GM21515 (cell line): ENCODE results near the gene NFE2.
"Not testable (repeated sequence)": the region's sequence is repeated elsewhere in the genome, so short reads cannot be mapped to it uniquely, and the experiment has no call there.

Source experiments
- ATAC-seq: cut with Tn5 transposase; IDR thresholded peaks from one replicate; pipeline ENCODE4 v1.9.1; 2021; ENCODE audit not compliant: unreplicated experiment

Gene NFE2

DNA sequence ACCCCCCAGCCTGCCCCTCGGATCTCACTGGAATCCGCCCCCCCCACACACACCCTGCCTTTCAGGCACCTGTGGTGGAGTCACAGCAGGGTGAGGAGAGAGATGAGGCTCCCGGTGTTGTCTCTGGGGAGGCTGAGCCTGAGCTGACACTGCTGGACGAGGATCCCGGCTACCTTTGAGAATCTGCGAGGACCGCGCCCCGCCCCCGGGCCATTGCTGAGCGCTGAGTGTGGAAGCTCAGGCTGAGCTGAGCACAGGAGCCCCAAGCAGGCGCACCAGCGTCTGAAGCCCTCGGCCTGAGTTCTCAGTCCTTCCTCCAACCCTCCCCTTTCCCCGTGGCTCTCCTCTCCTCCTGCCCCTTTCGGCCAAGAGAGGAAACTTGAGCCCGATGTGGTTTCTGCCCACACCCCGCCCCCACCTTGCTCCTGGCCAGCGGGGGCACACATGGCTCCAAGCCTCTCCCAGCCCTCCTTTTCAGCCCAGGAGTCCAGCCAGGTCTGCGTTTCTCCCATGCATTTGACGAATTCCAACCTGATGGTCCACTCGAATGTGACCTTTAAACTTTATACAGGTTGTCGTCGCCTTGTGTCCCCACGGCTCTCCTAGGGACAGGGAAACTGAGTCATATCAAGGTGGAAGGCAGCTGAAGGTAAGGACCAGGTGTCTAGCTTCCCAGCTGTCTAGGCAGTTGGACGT is at the start of gene NFE2:
Gene NFE2, minus strand, starts transcription at position 284 of the 696 bp plus-strand sequence. CDS start 5,767 bp downstream, outside the sequence.
- ATAC-seq, result no peak

DNA sequence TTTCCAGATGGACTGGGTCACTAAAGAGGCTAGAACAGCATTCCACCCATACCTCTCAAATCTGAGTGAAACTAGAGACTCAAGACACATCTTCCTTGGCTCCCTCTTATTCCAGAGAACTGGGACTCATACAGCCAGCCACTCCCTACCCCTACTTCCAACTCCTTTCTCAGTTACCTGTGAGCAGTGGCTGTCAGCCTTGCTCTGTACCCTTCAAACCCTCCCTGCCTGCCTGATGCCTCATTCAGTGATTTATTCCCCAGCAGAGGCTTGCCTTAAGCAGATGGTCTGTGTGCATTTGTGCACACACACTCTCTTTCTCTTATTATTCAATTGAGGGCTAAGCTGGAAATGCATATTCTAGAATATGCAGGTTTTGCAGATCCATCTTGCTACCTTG is 48.9 kb upstream of the NFE2 start:
- ATAC-seq, result no peak

DNA sequence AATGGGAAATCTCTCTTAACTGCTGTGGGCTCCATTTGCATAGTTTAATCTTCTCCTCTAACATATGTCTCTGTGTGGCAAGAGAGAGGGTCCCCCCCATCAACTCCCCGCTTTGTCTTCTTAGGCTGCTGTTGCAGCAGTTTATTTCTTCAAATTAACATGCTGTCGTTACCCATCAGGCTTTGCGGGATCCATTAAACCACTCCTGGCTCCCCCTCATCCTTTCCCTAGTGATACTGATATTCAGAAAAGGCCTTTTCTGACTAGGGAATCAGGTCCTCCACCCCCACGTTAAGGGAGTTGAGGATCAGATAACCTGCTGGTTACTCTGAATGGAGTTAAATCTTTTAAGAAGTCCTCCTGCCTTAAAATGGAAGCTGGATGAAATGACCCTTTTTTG is 48.2 kb upstream of the NFE2 start:
- no peak for ATAC-seq

DNA sequence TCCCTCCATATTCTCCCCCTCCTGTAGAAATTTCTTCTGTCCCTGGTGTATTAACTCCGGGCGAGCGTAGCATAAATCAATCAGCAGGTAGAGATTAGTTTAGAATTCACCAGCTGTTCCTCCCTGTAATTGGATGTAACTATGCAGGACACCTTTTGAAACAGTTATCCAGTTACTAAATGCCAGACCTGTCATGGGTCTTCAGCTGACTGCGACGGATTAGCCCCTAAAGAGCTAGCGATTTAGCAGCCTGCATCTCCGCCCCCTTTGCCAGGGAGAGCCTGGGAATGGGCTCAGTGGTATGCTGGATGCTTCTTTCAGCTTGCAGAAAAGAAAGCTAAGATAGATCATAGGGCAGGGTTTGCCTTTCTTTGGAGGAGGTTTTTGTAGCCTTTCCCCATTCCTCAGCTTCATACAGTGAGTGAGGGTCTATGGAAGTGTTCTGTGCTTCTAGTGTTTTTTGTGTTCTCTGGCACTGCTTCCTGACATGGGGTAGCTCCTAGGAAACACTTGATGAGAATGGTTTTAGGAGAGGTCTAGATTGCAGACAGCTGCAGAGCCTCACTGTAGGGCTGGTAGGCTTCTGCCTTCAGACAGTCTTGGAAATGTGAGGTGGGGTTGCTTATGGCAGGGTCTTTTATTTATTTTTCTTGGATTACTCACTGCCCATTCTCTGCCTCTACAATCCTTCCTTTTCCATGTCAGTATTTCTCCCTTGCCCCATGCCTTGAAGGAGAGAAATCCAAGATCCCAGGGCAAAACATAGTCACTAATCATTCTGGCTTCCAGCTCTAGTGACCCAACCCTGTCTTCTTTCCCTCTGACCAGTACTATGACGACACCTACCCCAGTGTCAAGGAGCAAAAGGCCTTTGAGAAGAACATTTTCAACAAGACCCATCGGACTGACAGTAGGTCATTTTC is 40.8 kb upstream of the NFE2 start:
- ATAC-seq, result no peak

DNA sequence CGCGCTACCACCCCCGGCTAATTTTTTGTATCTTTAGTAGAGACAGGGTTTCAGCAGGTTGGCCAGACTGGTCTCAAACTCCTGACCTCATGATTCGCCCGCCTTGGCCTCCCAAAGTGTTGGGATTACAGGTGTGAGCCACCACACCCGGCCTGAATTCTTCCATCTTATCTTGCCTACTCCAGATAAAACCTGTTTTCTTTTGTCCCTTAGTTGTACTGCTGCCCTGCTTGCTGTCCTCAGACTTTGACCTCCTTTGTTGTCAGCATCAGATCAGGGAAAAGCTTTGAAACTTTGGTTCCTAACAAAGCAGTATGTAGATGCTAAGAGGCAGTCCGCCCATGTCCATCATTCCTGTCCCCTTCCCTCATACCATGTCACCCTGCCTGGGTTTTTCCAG is 40.0 kb upstream of the NFE2 start:
- ATAC-seq, result no peak

DNA sequence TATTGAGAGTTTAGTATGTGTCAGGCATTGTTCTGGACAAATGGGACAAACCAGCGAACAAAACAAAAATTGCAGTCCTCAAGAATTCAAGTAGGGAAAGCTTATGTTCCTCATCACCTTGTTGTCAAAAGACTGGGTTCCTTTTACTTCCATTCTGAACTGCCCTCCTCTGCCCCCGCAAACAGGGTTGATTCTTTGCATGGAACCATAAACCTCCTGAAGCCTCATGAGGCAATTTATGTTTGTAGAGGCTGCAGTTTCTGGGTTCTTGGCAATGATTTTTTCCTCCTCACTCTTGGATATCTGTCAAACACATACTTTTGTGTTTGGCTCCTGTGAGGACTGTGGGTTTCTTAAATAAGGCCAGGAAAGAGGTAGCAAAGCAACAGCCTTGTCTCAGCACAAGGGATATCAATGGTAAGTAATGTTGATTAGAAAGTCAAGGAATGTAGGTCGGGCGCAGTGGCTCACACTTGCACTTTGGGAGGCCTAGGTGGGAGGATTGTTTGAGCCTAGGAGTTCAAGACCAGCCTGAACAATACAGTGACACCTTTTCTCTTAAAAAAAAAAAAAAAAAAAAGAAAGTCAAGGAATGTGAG is 38.0 kb upstream of the NFE2 start:
- no peak for ATAC-seq

DNA sequence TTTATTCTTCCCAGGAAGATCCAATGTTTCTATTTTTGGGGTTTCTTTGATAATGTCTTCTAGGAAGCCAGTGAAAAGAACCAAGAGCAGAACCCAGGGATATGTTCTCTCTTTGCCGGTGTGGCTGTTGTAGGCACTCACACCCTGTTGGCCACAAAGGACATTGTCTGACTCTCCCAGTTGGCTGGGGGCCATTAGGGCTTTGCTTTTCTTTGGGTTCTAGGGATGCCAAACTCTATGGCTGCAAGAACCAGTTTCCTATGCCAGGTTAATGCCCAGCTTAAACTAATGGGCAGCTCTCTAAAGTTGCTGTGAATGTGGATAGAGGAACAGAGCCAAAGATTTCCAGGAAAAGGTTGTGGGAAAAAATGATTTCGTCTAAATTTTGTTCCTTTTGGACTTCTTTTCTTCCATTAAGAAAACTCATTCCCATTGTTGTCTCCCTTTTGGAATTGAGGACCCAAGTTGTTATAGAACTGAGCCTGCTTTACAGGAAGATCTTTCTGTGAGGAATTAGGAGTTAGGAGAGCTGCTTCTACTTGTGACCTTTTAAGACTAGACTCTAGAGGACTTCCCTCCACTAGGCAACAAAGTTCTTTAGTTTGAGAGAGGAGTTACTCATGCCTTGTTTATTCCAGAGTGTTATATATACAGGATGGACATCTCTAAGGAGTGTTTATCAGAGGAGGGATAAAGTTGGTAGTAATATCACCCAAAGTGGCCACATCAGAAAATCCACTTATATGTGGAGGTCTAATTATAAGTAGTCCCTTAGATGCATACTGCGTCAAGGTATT is 37.2 kb upstream of the NFE2 start:
- ATAC-seq, result no peak

DNA sequence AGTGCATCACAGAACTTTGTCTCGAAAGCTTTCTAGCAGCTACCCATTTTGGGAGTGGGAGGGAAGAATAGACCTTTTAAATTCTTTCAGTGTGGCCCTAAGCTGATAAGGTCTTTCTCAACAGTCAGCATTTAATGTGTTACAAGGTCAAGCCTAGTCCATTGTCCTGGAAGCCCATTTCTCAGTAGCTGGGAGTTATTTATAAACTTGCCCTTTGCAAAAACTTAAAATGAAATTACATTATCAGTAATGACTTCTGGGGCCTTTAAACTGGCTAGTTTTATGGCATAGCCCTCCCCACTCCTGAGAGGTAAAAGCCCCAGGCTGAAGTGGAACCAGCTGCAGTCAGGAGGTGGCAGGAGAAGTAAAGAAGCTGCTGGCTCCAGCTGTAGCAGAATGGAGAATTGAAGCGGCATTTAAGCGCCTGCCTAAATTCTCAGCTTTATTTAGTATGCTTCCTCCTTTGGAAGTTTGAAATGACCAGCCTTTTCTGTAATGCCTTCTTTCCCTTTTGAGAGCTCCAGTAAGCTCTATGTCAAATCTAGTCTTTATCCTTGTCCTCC is 36.5 kb upstream of the NFE2 start:
- ATAC-seq, result no peak

DNA sequence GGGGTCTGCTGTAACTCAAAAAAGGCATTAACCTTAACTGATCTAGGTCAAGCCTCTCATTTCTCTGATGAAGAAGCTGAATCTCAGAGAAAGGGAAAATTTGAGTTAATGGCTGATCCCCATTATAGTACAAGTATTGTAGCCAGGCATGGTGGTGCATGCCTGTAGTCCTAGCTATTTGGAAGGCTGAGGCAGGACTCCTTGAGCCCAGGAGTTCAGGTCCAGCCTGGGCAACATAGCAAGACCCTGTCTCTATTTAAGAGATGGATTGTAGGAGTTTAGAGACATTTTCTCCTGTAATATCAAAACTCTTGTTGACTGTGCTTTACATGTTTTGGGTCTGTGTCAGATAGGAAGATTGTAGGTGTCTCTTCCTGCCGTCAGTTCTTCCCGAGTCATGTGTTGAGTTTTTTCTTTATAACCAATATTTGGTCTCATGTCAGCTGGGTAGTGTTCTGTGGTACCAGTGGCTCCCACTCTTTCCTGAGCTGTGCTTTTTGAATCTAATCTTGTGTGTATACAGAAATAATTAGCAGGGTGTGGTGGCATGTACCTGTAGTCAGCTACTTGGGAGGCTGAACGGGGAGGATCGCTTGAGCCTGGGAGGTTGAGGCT is 32.7 kb upstream of the NFE2 start:
- no peak for ATAC-seq

DNA sequence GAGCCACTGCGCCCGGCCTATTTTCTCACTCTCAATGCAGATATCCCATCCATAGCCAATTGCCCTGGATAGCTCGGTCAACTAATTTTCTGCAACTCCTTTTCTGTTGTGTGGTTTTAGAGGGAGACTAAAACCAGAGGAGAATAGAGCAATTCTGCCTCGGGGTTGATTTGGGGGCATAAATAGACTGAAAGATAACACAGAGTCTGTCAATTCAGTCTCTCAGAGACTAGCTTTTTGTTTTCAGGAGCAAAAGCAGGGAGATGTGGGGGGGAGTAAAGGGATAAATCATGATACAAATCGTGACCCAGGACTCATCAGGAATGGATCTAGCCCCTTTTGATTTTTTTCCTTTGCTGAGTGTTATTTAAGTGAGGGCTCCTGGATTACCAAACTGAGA is 30.6 kb upstream of the NFE2 start:
- no peak for ATAC-seq

DNA sequence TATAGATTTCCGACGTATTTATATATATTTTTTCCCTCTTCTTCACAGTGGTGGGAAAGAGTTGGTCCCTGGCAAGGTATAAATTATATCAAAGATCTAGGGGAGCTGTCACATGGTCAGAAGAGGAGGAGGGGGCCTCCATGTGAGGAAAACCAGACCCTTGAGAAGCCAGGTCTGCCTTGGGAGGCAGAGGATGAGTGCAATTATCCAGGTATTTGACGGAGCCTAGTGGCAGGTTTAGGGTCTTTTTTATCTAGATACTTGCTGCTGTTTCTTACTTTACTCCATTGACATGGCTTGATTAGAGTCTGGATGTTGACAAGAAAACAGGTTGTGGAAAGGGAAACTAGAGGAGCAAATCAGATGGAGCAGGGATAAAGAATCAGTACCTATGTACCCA is 29.6 kb upstream of the NFE2 start:
- ATAC-seq, result no peak

DNA sequence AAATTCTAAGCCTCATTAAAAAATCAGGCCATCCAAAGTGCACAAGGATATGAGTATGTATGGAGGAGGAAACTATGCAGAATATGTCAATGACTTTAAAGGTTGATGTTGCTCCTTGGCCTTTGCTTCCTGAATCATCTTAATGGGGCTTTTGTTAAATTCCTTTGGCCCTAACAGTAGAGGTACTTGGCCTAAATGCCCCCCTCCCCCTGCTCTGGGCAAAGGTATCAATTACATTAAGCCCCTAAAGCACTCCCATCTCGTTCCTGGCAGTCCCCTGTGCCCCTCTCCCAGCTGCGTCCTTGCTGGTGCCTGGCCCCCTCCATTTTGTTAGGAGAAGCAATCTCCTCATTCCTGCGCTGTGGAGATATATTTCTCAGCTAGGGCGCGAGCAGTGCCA is 28.9 kb upstream of the NFE2 start:
- ATAC-seq, result no peak

DNA sequence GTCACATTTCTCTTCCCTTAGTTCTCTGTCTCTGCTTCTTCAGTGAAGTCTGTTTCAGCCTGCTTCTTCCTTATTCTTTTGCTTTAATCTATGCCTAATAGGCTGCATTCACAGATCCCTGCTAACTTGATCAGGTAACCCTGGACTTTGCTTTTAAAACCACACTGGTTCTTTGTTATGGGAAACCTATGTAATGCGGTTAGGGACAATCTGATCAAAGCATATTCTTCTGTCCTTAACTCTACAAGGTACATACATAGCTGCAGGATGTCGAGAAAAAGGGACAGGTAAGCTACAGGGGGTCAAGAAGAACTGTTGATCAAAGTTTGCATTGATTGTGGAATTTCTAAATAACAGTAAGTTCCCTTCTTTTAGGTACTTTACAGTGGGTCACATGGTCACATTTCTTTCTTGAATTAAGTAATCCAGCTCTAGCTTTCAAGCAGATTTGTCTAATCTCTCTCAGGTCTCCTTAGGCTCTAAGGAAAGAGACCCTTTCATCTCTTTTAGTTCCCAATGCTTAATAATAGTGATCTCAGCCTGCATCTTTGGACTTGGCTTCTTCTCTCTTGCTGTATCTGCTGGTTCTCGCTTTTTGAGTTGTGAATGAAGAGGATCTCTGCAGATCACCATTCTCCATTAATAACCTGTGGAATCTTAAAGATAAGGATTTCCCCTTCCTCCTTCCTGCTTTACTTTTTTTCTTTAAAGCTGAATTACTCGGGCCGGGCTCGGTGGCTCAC is 28.0 kb upstream of the NFE2 start:
- ATAC-seq, result no peak

DNA sequence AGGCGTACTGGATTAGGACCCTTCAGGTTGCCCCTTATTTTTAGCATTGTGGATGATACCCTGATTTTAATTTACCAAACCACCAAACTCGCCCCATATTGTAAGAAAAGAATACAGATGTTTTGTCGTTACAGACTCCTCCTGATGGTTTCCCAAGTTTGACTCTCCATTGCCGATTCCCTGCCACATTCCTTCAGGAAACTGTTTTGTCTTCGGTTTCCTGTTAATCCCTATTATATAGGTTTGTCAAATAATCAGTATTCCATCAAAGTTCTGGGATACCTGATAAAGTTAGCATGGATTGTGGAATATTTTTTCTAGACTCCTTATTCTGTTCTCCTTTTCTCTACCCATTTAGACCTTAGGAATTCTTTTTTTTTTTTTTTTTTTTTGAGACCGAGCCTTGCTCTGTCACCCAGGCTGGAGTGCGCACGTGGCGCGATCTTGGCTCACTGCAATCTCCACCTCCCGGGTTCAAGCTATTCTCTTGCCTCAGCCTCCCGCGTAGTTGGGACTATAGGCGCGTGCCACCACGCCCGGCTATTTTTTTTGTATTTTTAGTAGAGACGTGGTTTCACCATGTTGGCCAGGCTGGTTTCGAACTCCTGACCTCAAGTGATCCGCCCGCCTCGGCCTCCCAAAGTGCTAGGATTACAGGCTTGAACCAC is 24.8 kb upstream of the NFE2 start:
- ATAC-seq, result not testable (repeated sequence)

DNA sequence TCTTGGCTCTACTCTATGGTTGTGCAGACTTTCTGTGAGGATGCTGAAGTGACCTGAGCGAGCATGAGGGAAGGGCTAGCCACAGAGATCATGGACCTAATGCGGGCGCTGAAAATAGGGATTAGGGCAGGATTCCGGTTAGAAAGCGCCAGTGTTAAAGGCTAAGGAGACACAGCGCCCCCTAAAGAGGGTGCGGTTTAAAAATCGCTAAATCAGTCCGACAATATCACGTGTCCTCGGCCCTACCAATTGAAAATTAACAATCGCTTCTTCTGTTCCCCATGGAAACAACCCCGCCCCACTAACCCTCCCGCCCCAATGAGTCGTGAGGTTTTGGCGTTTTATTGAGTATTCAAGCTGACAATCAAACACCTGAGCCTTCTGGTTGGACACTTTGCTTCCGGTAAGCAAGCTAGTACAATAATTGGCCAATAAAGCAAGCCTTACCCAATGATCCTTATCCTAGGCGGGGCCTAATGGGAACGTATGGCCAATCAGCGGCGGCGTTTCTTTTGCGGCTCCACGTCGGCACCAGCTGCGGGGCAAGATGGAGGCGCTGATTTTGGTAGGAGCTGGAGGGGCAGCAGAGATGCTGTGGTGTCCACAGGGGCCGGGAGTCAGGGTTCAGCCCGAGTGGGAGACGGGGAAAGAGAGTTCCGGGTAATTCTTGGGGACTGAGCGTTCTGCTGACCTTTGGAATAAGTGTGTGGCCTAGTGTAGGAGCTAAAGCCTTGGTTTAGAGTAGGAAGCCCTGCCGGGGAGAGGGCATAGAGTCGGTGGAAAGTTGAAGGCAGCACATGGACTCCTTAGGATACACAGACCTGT is 24.0 kb upstream of the NFE2 start, which contains the start of gene COPZ1:
Gene COPZ1, plus strand, starts transcription at position 515 of the 825 bp plus-strand sequence. Its CDS starts 33 bp downstream, at position 548.
- ATAC-seq, result peak; percentile 98

DNA sequence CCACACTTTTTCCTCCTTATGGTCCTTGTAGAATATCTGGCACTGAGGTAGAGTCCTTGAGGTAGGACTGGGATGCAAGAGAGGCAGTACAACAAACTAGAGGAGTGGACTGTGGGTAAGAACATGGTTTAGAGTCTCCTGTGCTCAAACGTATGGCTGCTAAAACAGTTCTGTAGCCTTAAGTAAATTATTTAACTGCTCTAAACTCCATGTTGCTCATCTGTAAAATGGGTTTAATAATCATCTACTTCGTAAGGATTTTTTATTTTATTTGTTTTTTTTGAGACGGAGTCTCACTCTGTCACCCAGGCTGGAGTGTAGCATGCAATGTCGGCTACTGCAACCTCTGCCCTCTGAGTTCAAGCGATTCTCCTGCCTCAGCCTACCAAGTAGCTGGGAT is 20.5 kb upstream of the NFE2 start:
- ATAC-seq, result no peak

DNA sequence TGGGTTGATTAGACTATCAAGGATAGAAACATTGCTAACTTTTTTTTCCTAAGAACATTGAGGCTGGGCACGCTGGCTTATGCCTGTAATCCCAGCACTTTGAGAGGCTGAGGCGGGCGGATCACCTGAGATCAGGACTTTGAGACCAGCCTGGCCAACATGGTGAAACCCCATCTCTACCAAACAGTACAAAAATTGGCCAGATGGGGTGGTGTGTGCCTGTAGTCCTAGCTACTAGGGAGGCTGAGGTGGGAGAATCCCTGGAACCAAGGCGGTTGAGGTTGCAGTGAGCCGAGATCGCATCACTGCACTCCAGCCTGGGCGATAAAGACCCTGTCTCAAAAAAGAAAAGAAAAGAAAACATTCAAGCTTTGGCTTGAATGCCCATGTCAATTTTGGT is 11.5 kb upstream of the NFE2 start:
- not testable (repeated sequence) for ATAC-seq

DNA sequence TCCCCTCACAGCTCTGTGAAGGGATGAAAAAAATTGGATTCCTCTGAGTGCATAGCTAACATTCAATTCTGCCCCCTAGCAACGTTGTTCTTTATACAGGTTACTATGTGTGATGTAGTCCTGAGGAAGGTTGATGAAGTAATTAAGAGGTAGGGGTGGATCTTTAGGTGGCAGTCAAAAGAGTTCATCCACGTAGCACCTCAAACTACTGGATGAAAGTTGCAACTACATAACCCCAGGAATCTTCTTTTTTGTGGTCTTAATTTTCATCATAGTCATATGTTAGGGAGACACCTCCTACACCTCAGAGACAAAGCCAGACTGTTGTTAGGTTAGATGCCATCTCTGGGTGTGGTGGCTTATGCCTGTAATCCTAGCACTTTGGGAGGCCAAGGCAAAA is 10.2 kb upstream of the NFE2 start:
- ATAC-seq, result no peak
